ENCODE results near the gene PLCG2.

Gene PLCG2

GRCh38 chr16:81907681-81908080, 128.6 kb downstream of the PLCG2 start:
- Mint-ChIP-seq H3K4me3 (no peak overlapping the region), H3K27me3 (no peaks in the 10 kb centered on the region), H3K9me3 (no peaks in the 10 kb centered on the region), H3K36me3 (peaks cover 50% of the 10 kb centered on the region), H3K4me1 (peaks cover 2% of the 10 kb centered on the region), H3K27ac (no peak overlapping the region)
- DNase-seq (ENCODE audit: low spot score in 2 of 2) (no peak), ATAC-seq (ENCODE audit: low read depth) (no peak)

GRCh38 chr16:81908466-81909262, 129.6 kb downstream of the PLCG2 start:
- peak overlapping the region; percentile 87 for H3K27ac Mint-ChIP-seq
- H3K4me3 Mint-ChIP-seq: no peak overlapping the region
- no peaks in the 10 kb centered on the region for H3K9me3 Mint-ChIP-seq
- ATAC-seq (ENCODE audit: low read depth) (no peak), DNase-seq (ENCODE audit: low spot score in 2 of 2) (no peak)
- peaks cover 47% of the 10 kb centered on the region for H3K36me3 Mint-ChIP-seq
- peaks cover 2% of the 10 kb centered on the region for H3K4me1 Mint-ChIP-seq
- no peaks in the 10 kb centered on the region for H3K27me3 Mint-ChIP-seq

GRCh38 chr16:81910366-81910885, 131.3 kb downstream of the PLCG2 start:
- no peak for ATAC-seq (ENCODE audit: low read depth)
- Mint-ChIP-seq H3K27me3 (no peaks in the 10 kb centered on the region), H3K4me1 (peaks cover 3% of the 10 kb centered on the region), H3K36me3 (peaks cover 51% of the 10 kb centered on the region), H3K9me3 (no peaks in the 10 kb centered on the region), H3K4me3 (no peak overlapping the region), H3K27ac (no peak overlapping the region)
- DNase-seq (ENCODE audit: low spot score in 2 of 2): no peak

- Mint-ChIP-seq H3K4me3 (no peak overlapping the region), H3K4me1 (peaks cover 10% of the 10 kb centered on the region), H3K27ac (no peak overlapping the region), H3K9me3 (no peaks in the 10 kb centered on the region), H3K36me3 (peaks cover 51% of the 10 kb centered on the region), H3K27me3 (no peaks in the 10 kb centered on the region)
- no peak for ATAC-seq (ENCODE audit: low read depth)
- no peak for DNase-seq (ENCODE audit: low spot score in 2 of 2)
These were observed 133.3 kb downstream of the PLCG2 start for GRCh38 chr16:81912395-81912794.

- Mint-ChIP-seq H3K36me3 (peaks cover 50% of the 10 kb centered on the region), H3K9me3 (no peaks in the 10 kb centered on the region), H3K4me1 (peaks cover 14% of the 10 kb centered on the region), H3K27me3 (no peaks in the 10 kb centered on the region), H3K4me3 (no peak overlapping the region), H3K27ac (no peak overlapping the region)
- DNase-seq (ENCODE audit: low spot score in 2 of 2) (no peak), ATAC-seq (ENCODE audit: low read depth) (no peak)
These were observed 134.1 kb downstream of the PLCG2 start for GRCh38 chr16:81913222-81913621.

- peak in 1 of 2 donors; percentile 27 for DNase-seq (ENCODE audit: low spot score in 2 of 2)
- peaks cover 22% of the 10 kb centered on the region for H3K4me1 Mint-ChIP-seq
- no peaks in the 10 kb centered on the region for H3K27me3 Mint-ChIP-seq
- peaks cover 53% of the 10 kb centered on the region for H3K36me3 Mint-ChIP-seq
- H3K4me3 Mint-ChIP-seq: no peak overlapping the region
- H3K9me3 Mint-ChIP-seq: no peaks in the 10 kb centered on the region
- peak overlapping the region; percentile 89 for H3K27ac Mint-ChIP-seq
- peak; percentile 90 for ATAC-seq (ENCODE audit: low read depth)
These were observed 138.3 kb downstream of the PLCG2 start for GRCh38 chr16:81917375-81917774.

GRCh38 chr16:81918927-81919326, 139.8 kb downstream of the PLCG2 start:
- Mint-ChIP-seq H3K9me3 (no peaks in the 10 kb centered on the region), H3K4me3 (no peak overlapping the region), H3K27me3 (no peaks in the 10 kb centered on the region), H3K36me3 (peaks cover 53% of the 10 kb centered on the region), H3K27ac (peak overlapping the region; percentile 31), H3K4me1 (peaks cover 22% of the 10 kb centered on the region)
- DNase-seq (ENCODE audit: low spot score in 2 of 2): no peak
- no peak for ATAC-seq (ENCODE audit: low read depth)

- Mint-ChIP-seq H3K4me1 (peaks cover 20% of the 10 kb centered on the region), H3K27ac (peak overlapping the region; percentile 86), H3K9me3 (no peaks in the 10 kb centered on the region), H3K27me3 (no peaks in the 10 kb centered on the region), H3K36me3 (peaks cover 46% of the 10 kb centered on the region), H3K4me3 (no peak overlapping the region)
- no peak for DNase-seq (ENCODE audit: low spot score in 2 of 2)
- ATAC-seq (ENCODE audit: low read depth): no peak
These were observed 141.4 kb downstream of the PLCG2 start for GRCh38 chr16:81920498-81920897.

GRCh38 chr16:81921085-81921814, 142.2 kb downstream of the PLCG2 start:
- Mint-ChIP-seq H3K27ac (no peak overlapping the region), H3K27me3 (no peaks in the 10 kb centered on the region), H3K4me3 (no peak overlapping the region), H3K9me3 (no peaks in the 10 kb centered on the region), H3K4me1 (peaks cover 22% of the 10 kb centered on the region), H3K36me3 (peaks cover 52% of the 10 kb centered on the region)
- no peak for ATAC-seq (ENCODE audit: low read depth)
- DNase-seq (ENCODE audit: low spot score in 2 of 2): no peak

- no peak for ATAC-seq (ENCODE audit: low read depth)
- Mint-ChIP-seq H3K36me3 (peaks cover 53% of the 10 kb centered on the region), H3K4me3 (no peak overlapping the region), H3K4me1 (peaks cover 19% of the 10 kb centered on the region), H3K27ac (no peak overlapping the region), H3K9me3 (no peaks in the 10 kb centered on the region), H3K27me3 (no peaks in the 10 kb centered on the region)
- DNase-seq (ENCODE audit: low spot score in 2 of 2): no peak
These were observed 142.9 kb downstream of the PLCG2 start for GRCh38 chr16:81921843-81922584.

GRCh38 chr16:81923296-81923695, 144.2 kb downstream of the PLCG2 start:
- H3K4me3 Mint-ChIP-seq: no peak overlapping the region

GRCh38 chr16:81925016-81925415, 145.9 kb downstream of the PLCG2 start:
- Mint-ChIP-seq H3K27me3 (no peaks in the 10 kb centered on the region), H3K36me3 (peaks cover 48% of the 10 kb centered on the region), H3K9me3 (no peaks in the 10 kb centered on the region), H3K4me3 (no peak overlapping the region), H3K4me1 (peaks cover 7% of the 10 kb centered on the region), H3K27ac (peak overlapping the region; percentile 74)
- DNase-seq (ENCODE audit: low spot score in 2 of 2) (no peak), ATAC-seq (ENCODE audit: low read depth) (no peak)

More at GRCh38 chr16:81923296-81923695, 144.2 kb downstream of the PLCG2 start:
- Mint-ChIP-seq H3K27ac (peak overlapping the region; percentile 25), H3K27me3 (no peaks in the 10 kb centered on the region), H3K36me3 (peaks cover 53% of the 10 kb centered on the region), H3K9me3 (no peaks in the 10 kb centered on the region), H3K4me1 (peaks cover 10% of the 10 kb centered on the region)
- ATAC-seq (ENCODE audit: low read depth): no peak
- no peak for DNase-seq (ENCODE audit: low spot score in 2 of 2)

GRCh38 chr16:81926036-81926435, 146.9 kb downstream of the PLCG2 start:
- Mint-ChIP-seq H3K36me3 (peaks cover 45% of the 10 kb centered on the region), H3K27ac (peak overlapping the region; percentile 74)

More at GRCh38 chr16:81926036-81926435, 146.9 kb downstream of the PLCG2 start:
- no peaks in the 10 kb centered on the region for H3K9me3 Mint-ChIP-seq
- no peak for DNase-seq (ENCODE audit: low spot score in 2 of 2)
- no peak for ATAC-seq (ENCODE audit: low read depth)
- peaks cover 2% of the 10 kb centered on the region for H3K4me1 Mint-ChIP-seq
- no peak overlapping the region for H3K4me3 Mint-ChIP-seq
- no peaks in the 10 kb centered on the region for H3K27me3 Mint-ChIP-seq

Data from memory B cell (primary cell).